ENCODE data around the gene LAP3. TPM values are rescaled to one million over a fixed set of nuclear protein-coding genes. Genes with fewer than 3 reads are reported as not detected.
A peak's percentile ranks its signal among the peaks of the same experiment; 100 is the strongest.
"Not testable (repeated sequence)": the region's sequence is repeated elsewhere in the genome, so short reads cannot be mapped to it uniquely, and the experiment has no call there.

The LAP3 gene
- polyA plus RNA-seq, 3 donors = 78.4 to 86.4 (median 85.2) TPM

DNA sequence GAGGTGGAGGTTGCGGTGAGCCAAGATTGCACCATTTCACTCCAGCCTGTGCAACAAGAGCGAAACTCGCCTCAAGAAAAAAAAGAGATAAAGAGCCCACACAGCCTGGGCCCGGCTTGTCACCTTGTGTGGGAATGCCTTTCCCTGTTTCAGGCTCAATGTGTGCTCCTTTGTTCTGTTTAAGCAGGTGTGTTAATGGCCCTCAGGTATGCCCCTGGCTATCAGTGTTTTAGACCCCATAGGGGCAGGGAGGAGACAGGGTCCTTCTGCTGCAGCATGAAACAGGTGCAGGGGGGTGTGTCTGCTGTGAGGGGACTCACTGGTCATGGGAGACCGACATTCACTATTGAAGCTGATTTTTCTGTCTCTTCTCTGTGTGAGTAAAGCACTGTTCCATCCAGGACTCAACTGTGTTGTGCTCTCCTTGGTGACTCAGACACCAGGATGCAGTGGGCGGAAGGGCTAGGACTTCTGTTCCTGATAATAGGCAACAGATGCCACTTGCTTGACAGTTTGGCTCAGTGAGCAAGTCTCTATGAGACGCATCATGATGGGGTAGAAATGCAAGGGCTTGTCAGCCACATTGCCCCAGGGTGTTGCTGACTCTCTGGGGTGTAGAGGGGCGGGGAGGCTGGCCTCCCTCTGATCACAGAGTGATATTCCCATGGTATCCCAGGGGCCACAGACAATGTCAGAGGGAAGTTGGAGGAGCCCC is 15.6 kb upstream of the LAP3 start:
- DNase-seq (ENCODE audit: low read depth in 3 of 3, low spot score in 2 of 3) = no peak

DNA sequence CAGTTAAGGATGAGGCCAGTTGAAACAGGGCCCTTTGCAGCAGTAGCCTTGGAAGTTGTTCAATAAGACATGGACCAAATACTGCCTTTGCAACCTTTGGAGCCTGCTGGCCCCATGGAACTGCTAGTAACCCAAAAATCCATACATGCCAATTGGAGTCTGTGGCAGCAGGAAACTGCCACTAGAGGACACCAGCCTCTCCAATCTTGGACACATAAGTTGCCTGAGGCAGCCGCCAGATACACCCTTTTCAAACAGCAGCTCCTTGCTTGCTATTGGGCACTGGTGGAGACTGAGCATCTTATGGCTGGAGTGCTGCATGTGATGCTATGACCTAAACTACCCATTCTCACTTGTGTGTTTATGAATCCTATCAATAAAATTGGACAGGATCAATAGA is 14.8 kb upstream of the LAP3 start:
- DNase-seq (ENCODE audit: low read depth in 3 of 3, low spot score in 2 of 3) = no peak

DNA sequence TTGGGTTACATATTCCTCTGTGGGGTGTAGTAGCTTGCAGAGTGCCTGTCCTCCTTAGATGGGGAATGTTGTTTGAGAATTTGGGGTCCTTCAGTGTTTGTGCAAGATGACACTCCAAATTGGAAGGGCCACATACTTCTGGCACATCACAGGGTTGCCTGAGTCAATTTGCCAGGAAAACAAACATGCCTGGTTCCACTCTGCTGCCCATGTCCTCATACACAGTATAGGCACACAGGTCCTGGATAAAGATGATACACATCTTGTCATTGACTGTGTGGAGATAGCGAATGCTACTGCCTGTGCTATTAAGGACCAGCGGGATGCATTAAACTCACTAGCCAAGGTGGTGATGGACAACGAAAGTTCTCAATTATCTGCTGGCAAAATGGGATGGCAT is 11.2 kb upstream of the LAP3 start:
- no peak for DNase-seq (ENCODE audit: low read depth in 3 of 3, low spot score in 2 of 3)

DNA sequence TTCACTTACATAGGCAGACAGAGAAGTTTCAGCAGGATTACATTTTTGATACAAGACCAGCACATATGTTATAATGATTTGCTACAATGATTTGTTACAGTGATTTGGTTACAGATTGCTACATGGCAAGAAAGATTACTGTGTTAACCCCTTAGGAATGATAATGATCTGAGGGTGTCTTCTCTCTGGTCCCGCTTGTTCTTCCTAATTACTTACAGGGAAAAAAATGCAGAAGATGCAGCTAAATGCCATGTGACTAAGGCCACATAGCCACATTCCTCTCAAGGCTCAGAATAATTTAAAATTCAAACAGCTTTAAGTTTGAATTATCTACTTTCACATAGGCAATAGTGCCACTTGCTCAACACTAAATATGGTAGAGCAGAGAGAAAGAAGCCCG is 9.7 kb upstream of the LAP3 start:
- no peak for DNase-seq (ENCODE audit: low read depth in 3 of 3, low spot score in 2 of 3)

DNA sequence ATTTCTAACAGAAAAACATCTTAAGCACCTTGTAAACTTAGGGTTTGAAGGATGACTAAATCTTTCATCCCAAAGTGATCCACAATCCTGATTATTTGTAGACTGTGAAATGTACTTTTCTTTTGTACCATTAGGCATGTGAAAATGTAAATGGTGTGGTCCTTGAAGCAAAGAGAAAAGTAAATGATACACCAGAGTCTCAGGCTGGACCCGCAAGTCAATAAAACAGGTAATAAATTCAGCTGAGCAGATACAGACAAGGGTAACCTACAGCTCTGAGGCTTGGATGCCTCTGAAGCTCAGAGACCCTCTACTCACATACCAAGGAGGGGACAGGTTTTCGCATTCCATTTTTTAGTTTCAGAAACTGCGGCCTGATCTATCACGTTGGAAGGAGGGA is 2.8 kb upstream of the LAP3 start:
- no peak for DNase-seq (ENCODE audit: low read depth in 3 of 3, low spot score in 2 of 3)

DNA sequence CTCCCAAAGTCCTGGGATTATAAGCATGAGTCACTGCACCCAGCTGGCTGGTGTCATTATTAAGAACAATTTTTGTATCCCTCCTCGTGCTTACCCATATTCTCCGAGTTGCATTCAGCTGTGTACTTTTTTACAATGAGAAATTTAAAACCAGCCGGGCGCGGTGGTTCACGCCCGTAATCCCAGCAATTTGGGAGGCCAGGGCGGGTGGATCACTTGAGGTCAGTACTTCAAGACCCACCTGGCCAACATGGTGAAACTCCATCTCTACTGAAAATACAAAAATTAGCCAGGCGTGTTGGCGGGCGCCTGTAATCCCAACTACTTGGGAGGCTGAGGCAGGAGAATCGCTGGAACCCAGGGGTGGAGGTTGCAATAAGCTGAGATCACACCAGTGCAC is 1.8 kb upstream of the LAP3 start:
- not testable (repeated sequence) for DNase-seq (ENCODE audit: low read depth in 3 of 3, low spot score in 2 of 3)

DNA sequence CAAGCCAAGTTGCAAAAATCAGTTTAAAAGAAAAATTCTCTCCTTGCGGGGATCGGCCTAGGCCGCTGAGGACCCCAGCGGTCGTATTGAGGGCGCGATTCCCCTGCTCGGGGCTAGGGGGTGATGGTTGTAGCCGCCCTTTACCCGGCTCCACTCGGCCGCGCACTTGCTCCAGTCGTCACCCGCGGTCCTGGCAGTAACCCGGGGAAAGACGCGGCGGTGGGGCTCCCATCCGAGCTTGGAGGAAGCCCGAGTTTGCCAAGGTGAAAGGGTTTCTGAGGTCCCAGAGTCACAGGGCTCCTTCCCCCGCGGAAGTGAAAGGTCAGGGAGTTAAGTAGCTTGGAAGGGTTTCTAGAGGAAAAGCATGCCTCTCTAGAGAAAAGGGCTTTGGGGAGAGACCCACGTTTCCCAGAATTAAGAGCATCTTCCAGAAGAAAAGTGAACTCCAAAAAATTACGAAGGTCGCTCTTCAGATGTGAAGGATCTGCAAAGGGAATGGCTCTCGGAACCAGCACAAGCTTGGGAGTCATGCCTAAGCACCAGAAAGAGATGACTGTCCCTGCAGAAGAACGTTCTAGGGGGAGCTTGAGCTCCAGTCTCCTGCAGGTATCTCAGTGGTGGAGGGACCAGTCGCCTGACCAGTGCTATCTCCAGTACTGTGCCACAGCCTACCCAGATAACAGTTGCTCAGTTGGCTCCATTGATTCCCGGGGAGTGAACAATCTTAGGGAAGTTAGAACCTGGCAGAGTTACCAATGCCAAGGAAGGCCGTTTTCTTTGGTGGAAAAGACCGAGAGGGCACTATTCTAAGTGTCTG is 875 bp downstream of the LAP3 start:
- peak in 2 of 3 donors; percentile 5 to 8 for DNase-seq (ENCODE audit: low read depth in 3 of 3, low spot score in 2 of 3)

DNA sequence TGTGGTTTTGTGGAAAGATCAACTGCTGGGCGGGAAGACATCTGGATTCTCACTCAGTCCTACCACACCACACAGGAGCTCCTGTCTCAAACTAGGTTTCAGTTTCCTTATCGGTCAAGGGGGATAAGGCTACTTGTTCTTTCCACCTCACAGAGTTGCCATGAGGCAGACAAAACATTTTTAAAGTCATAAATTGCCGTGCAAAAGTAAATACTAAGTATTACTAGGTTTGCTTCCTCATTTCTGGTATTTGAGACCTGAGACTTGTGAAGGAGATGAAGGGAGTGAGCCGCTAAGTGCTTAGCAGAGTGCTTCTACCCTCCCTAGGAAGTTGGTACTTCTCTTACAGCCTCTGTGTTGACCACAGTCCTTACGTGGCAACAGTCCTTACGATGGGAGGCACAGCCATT is 1.5 kb downstream of the LAP3 start:
- no peak for DNase-seq (ENCODE audit: low read depth in 3 of 3, low spot score in 2 of 3)

DNA sequence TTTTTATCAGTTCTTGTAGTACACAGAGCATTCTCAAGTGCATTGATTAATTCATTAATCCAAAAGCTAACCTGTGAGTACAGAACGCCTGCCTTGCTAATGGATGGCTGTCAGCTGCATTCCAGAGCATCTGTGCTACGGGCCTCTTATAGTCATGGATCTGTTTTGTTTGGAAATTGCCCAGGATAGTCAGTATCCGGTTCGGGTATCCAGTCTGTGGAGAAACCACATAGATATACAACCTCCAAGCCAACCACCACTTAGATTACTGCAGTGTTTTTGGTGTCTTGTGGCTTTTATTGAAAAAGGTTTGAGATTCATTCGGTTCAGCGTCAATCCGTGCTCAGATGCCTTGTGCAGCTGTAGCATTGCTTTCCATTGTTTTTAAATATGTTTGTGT is 4.0 kb downstream of the LAP3 start:
- no peak for DNase-seq (ENCODE audit: low read depth in 3 of 3, low spot score in 2 of 3)

DNA sequence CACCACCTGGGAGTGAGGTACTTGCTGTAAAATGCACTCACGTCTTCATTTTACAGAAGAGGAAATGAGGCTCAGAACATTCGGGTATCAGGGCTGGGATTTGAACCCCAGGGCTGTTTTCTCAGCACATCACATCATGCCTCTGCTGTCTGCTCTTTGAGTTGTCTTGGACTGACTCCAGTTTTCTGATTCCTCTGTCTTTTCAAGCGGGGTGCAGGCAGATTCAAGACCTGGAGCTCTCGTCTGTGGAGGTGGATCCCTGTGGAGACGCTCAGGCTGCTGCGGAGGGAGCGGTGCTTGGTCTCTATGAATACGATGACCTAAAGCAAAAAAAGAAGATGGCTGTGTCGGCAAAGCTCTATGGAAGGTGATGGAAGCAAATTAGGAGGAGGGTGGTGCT is 6.3 kb downstream of the LAP3 start:
- no peak for DNase-seq (ENCODE audit: low read depth in 3 of 3, low spot score in 2 of 3)

DNA sequence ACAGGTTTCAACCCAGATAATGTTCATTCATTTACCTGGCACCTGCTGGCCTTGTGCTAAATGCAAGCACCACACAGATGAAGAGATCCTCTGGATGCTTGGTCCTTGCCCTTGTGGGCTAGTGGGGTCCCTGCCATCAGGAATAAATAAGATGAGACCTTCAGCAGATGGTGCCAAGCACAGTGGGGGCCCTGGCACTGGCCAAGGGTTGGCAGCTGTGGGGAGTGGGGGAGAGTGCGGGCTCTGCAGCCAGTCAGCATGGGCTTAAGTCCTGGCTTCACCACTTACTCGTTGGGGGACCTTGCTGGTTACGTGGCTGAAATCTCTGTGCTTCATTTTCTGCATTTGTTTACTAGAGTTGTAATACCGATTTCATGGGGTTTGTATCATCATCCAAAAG is 6.9 kb downstream of the LAP3 start:
- DNase-seq (ENCODE audit: low read depth in 3 of 3, low spot score in 2 of 3) = no peak

DNA sequence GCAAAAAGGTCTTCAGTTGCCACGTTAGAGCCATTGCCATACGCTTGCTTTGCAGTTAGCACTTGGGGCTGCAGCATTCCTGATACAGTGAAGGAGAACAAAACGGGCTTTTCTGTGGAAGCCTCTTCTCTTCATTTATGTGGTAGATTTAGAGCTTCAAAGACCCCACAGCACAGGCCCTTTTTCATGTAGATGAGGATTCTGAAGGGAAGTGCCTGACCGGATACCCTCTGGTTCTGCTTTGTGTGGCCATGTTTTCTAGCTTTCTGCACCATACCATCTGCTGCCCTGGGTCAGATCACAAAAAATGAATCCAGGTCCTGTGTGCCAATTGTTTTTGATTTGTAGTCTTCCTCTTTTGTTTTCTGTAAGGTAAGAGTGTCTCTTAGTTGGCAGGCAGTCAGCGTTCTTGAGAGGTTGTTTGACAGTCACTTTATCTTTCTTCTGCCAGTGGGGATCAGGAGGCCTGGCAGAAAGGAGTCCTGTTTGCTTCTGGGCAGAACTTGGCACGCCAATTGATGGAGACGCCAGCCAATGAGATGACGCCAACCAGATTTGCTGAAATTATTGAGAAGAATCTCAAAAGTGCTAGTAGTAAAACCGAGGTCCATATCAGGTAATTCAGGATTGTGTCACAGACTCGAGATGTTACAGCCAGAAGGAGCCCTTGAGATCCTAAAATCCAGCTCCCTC is 7.7 kb downstream of the LAP3 start:
- DNase-seq (ENCODE audit: low read depth in 3 of 3, low spot score in 2 of 3) = no peak

DNA sequence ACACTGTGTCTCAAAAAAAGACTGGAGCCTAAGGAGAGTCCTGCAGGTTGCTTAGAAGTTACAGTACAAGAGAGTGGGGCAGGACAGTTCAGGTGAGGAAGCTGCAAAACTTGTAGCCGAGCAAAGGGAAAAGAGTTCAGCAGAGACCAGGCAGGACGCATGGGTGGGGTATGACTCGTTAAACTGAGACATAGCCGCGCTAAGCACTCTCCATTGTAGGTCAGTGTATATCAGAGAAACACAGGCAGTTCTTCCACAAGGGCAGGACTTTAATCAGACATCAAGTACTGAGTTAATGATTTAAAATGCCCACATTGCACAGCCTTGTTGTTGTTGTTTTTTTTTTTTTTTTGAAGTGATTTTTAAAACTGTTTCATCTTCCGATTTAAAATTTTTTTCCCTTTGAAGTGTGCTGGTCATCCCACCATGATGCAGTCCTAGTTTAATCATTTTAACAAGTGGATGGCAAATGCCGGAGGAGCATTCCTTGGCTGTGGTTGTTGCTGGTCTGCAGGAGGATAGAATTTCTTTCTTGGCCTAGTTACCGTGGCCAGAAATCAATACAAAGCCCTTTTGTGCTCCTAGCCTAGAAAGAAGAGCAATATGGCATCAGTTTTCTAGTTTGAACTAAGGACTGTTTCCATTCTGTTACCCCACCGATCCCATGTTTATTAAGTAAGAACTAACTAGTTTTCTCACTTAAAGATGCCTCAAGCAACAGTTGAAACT is 10.3 kb downstream of the LAP3 start:
- DNase-seq (ENCODE audit: low read depth in 3 of 3, low spot score in 2 of 3) = no peak

DNA sequence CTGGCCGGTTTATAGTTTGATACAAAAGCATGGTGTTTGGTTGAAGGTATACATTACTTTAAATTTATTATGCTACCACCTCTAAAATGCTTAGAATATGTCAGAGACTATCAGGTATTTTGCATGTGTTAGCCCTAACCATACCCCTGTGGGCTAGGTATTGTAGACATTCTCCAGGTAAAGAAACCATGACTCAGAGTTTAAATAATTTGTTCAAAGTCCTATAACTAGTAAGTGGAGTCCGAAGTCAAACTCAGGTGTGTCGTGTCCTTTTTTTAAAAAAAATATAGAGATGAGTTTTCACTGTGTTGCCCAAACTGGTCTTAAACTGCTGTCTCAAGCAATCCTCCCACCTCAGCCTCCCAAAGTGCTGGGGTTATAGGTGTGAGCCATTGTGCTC is 12.4 kb downstream of the LAP3 start:
- no peak for DNase-seq (ENCODE audit: low read depth in 3 of 3, low spot score in 2 of 3)

DNA sequence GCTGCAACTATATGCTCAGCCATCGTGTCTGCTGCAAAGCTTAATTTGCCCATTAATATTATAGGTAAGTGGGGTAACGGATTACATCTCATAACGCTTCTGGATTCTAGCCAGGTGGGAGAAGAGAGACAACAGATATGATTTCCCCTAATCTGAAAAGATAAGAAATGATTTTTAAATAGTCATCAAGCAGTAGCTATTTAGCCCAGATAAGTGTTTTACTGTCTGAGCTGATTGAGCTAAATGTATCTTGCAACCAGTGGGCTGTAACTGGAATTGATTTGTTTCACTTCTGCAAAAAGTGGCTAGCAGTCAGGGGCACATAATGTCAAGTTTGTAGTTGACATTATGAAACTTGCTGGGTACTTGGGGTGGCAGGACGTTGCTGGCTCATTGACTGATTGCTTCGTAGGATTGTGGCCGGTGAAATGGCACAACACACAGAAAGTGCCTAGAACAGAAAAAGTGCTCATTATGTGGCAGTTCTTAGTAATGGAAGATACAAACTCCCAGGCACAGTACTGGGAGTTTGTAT is 18.5 kb downstream of the LAP3 start:
- no peak for DNase-seq (ENCODE audit: low read depth in 3 of 3, low spot score in 2 of 3)

DNA sequence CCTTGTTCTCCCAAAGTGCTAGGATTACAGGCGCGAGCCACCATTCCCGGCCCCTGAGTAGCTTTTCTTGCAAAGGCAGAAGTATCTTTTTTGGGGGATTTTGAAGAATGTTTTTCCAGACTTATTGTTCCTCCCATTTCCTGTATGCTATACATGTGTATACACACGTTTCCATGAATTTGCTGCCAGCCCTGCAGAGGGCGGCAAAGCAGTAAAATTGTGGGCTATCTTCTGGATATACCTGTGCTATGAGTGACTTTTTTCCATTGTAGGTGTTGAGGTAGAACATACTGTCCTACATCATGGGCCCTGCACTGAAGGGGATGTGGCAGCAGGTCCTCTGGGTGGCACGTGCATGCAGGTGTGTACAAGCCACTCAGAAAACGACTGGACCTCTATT is 20.5 kb downstream of the LAP3 start:
- no peak for DNase-seq (ENCODE audit: low read depth in 3 of 3, low spot score in 2 of 3)

DNA sequence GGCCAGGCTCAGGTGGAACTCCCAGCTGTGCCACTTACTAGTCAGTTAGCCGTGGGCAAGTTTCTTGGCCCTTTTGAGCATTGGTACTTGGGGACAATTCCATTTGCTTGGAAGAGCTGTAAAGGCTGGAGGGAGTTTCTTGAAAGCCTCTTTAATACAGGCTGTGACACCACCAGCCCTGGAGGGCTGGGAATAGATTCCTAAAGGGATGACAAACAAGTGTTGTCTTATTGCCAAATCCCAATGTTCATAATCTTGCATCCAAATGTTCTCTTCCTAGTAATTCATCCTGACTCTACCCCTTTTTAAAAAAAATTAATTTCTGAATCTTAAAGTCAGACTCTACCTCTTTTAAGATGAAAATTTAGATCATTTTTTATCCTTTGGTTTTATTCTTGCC is 22.8 kb downstream of the LAP3 start:
- no peak for DNase-seq (ENCODE audit: low read depth in 3 of 3, low spot score in 2 of 3)

DNA sequence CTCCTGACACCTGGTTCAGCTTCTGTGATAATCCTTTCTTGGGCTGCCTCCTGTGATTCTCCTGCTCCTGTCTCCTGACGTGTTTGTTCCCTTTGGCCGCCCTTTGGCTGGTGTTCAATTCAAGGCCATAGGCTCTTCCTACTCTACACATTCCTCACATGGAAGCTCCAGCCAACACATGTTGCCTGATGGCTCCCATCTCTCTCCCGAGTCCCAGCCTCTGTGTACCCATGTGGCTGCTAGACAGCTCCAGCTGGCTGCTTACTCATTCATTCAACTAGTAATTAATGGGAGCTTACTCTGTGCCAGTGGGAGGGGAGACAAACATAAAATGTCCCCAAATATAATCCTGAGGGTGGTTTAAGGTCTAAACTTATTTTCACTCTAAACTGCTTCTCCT is 28.2 kb downstream of the LAP3 start:
- no peak for DNase-seq (ENCODE audit: low read depth in 3 of 3, low spot score in 2 of 3)

DNA sequence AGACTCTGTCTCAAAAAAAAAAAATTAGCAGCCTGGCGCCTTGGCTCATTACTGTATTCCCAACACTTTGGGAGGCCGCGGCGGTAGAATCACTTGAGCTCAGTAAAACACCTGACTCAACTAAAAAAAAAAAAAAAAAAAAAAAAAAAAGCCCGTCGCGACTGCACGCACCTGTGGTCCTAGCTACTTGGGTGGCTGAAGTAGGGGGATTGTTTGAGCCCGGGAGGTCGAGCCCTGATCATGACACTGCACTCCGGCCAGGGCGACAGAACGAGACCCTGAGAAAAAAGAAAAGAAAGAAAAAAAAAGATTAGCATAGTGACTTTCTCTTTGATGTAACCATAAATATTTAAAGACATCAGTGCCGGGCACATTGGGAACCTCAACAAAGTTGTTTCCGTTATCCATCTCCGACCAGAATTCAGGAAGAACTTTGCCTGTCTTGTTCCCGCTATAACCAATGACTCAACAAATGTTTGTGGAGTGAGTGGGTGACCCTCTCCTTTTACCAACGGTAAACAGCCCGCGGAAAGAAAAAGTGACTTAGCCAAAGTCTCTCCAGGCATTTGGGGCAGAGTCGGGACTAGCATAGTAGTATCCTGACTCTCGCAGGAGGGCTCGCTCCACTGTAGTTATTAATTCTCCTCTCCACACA is 36.9 kb downstream of the LAP3 start:
- peak in 1 of 3 donors; percentile 8 for DNase-seq (ENCODE audit: low read depth in 3 of 3, low spot score in 2 of 3)
